Right lobe of liver (tissue), 4 donors: ENCODE data around the gene SPINK1.

ENCODE experiments used
- CTCF ChIP-seq, 4 donors: fragments of 200-600 bp in 3 of 4; fragments of 450-650 bp in 1 of 4; IDR thresholded peaks; one replicate each; pipeline versions ENCODE4 v1.5.1 to v1.8.0; 2016 to 2022; ENCODE audit warnings: antibody characterized with exemption in 4 of 4, mild to moderate bottlenecking in 2 of 4
- POLR2A ChIP-seq: fragments of 450-650 bp; IDR thresholded peaks from one replicate; pipeline ENCODE4 v1.6.1; 2017; ENCODE audit warnings: antibody characterized with exemption, mild to moderate bottlenecking
- donor health status: DM: no; HTN: no; CAD: no.
- donor health status: DM: no; HTN: no; CAD: no.
- donor health status: DM: no; HTN: yes; CAD: no.

- TF ChIP-seq CTCF (IDR thresholded peaks at IDR 0.05) (no peak), POLR2A (no peak)
Measured at GRCh38 chr5:147879784-147880183, 48.3 kb upstream of the SPINK1 start.
